Ammon's horn (tissue), 1 donor: ENCODE data around the gene ADIG.
A peak's percentile ranks its signal among the peaks of the same experiment; 100 is the strongest.
"Not testable (repeated sequence)": the region's sequence is repeated elsewhere in the genome, so short reads cannot be mapped to it uniquely, and the experiment has no call there.

Experiments
- DNase-seq: peaks from one replicate; pipeline ENCODE4 v3.0.0-alpha.2; 2016; ENCODE audit warnings: low spot score

ADIG gene

DNA sequence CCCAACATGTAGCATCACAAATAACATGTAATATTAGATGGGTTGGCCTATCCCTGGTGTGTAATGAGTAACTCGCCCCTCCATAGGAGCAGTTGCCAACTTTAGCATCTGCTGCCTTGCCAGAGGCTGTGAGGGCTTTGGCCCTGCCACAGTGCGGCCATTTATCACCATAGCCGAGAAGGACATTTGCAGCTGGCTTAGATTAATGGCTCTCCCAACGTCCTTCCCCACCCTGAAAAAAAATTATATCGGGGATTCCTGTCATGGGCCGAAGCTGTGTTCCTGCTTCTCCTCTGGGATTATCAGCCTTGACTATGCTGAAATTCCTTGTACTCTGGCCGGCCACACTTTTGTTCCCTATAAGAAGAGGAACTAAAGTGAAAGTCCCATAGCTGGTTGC lies 7.6 kb upstream of the ADIG start:
- peak; percentile 33 for DNase-seq

DNA sequence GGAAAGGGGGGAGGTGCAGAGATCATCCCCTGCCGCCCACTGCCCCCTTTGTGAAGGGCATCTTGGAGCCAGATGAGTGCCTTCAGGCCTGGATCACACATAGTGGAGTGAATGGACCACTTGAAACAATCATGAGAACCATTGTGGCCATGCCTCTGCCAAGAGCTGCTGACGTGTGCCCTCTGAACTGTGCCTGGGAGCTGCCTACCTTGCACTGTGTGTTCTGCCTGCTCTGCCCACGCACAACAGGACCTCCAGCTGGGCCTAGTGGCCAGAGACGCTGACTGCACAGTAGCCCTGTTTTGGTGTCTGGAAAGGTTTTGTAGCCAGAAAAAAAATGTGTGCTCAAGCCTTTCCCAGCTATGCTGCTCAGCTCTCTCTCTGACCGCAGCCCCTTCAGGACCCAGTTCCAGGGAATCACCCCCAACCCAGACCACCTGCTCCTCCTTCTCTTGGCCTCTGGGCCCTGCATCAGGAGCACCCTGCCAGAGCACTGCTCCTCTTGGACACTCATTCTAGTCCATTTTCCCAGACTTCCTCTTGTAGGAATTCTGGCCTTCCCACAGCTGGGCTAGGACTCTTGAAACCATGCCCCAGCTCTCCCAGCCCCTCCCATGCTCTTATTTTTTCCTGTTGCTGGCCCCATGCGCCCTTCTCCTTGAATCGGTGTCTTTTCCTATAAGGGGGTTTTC lies 1.6 kb upstream of the ADIG start:
- no peak for DNase-seq

DNA sequence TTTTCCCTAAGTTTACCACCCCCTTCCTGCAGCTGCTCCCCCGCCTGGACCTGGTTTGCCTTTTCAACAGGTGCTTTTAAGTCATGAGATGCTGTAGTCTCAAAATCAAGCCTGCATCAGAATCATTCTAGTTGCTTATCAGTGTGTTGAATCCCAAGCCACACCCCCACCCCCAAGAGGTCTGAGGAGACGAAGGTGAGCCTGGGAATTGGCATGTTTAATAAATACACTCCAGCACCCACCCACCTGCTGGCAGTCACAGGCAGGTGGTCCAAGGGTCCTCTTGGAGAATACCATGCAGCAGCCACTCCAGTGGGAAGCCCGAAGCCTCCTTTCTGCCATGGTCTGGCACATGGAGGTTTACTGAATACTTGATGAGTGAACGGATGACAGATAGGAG lies 1.1 kb upstream of the ADIG start:
- DNase-seq, result no peak

DNA sequence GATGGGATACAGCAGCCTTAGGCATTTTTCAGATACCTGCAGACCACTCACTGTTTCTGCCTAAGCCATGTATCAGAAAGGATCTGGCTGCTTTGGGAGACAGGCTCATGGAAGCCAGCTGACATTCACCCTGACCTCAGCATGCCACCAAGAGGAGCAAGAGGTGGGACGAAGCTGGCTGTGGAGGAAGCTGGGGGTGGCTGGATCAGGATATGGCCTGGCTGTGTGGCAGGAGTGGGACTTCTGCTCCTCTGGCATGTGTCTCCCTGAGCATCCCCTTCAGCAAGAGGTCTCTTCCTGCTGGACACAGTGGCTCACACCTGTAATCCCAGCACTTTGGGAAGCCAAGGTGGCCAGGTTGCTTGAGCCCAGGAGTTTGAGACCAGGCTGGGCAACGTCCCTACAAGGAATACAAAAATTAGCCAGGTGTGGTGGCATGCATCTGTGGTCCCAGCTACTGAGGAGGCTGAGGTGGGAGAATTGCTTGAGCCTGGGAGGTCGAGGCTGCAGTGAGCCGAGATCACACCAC lies 897 bp downstream of the ADIG start:
- DNase-seq, result no peak

DNA sequence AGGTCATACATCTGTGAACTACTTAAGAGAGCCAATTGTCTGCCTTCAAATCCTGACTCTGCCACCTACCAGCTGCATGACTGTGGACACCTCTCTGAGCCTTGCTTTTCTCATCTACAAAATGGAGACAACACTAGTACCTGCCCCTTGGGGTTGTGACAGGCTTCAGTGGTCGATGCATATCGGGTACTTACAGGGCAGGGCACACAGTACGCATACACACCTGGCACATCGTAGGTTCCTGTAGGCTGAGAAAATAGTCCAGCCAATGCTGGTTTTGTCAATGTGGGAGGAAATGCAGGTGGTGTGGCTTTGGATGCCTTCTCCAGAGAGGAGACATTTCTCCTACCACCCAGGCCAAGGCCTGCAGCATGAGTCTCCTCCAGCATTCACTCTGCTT lies 2.3 kb downstream of the ADIG start:
- DNase-seq, result no peak

DNA sequence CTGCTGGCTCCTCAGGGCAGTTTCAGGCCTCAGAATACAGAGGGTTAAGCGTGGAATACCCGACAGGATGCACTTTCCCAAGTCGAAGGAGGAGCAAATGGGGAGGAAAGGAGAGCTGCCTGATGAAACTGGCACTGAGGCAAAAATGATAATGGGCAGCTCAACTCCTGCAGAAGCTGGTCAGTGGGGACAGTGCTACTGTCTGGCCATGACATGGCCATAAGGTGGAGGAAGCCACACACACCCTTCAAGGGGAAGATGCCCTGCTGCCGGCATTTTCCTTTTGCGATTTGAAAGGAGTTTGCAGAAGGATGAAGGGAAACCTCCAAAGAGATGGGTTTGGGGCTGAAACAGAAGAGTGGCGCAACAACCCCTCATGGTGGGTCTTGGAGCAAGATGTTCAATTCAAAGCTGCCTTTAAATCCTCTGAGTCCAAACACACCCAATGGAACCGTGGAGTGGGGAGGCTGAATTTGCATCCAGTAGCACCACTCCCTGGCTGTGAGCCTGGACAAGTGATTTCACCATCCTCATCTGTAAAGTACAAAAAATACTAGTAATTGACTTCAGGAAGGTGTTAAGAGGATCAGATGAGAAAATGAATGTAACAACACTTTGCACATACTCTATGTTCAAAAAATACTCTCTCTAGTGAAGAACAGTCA lies 3.2 kb downstream of the ADIG start:
- DNase-seq, result no peak

DNA sequence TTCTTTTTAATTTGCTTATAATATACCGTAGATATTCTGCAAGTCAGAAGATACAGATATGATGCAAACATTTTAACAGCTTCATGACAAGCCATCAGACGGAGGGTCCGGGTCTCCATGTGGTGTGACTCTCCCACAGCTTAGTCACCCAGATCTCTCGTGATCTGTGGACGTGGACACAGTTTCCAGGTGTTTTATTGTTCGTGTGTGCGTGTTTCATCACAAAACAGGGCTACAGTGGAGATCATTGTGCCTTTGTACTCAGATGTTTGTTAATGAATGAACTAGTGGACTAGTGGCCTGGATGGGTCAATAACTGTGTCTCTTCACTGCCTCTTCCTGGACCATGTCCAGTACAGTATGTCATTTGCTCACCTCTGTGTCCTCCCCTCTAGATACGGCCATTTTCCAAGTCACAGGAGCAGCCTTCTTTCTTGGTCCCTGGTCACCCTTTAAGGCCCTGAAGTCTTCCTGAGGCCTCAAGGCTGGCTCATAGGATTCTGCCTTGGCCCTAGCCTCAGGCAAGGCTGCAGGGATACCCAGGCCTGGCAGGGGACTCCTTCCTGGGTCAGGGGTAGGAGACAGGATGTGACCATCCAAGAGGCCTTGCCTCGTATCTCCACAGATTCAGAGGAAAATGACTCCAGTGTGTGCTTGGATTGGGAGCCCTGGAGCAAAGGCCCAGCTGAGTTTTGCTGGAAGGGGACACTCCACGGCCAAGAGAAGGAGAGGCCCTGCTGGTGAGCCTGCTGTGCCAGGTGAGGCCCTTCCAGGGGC lies 4.6 kb downstream of the ADIG start:
- DNase-seq, result no peak

DNA sequence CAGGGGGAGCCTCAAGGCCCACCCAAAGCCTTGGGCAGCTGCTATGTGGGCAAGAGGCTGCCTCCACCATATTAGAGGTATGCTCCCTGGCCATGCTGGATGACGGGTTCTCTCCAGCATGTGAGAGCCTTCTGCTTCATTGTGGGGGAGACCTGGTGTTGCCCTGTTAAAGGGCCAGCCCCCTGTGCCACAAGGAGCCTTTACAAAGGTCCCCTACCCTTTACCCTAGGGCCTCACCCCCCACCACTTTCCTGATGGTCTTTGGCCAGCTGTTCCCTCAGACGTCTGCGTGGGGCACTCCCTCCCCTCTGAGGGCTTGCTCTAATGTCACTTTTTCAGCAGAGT lies 5.2 kb downstream of the ADIG start:
- no peak for DNase-seq

DNA sequence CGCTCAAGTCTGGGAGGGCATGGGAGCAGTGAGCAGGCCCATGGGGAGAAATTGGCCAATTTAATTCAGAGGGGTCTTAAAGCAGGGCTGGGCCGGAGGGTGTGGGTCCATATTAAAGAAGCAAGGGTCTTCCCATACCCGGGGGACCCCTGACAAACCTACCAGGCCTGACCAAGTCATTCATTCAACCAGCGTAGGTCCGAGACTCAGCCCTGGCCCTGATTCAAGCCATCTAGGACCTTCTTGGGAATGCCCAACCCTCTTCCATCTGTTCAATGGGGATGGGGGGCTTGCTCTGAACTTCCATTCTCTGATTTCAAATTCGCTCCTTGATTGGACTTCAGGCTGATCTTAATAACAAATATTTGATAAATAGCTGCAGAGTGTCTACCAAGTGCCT lies 7.3 kb downstream of the ADIG start:
- no peak for DNase-seq

DNA sequence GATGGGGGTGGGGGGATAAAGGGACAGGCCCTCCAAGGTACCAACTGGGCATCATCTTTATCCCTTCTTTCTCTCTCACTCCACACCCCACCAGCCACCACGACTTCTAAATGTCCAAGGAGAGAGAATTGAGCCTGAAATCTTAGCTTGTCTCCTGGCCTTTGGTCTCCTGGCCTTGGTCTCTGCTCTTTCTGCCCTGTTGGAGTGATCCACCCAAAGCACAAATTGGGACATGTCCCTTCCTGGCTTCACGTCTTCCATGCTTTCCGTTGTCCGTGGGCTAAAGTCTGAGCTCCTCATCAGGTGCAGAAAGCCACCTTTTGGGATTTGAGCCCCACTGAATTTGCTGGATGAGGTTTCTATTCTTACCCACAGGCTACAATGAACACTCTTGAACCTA lies 8.4 kb downstream of the ADIG start:
- no peak for DNase-seq

DNA sequence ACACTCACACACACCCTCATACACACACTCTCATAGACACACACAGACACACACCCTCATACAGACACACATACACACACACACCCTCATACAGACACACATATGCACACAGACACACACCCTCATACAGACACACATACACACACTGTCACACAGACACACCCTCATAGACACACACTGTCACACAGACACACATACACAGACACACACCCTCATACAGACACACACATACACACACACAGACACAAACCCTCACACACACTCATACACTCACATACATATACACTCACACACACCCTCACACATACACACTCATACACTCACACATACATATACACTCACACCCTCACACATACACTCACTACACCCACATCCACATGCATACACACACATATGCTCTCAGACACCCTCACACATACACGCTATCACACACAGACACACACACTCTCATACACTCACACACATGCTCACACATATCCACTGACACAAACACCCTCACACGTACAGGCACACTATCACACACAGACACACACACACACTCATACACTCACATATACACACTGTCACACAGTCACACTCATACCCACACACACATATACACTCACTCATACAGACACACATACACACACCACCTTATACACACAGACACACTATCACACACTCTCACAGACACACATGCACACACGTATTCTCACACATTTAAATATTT lies 9.1 kb downstream of the ADIG start:
- DNase-seq, result no peak

DNA sequence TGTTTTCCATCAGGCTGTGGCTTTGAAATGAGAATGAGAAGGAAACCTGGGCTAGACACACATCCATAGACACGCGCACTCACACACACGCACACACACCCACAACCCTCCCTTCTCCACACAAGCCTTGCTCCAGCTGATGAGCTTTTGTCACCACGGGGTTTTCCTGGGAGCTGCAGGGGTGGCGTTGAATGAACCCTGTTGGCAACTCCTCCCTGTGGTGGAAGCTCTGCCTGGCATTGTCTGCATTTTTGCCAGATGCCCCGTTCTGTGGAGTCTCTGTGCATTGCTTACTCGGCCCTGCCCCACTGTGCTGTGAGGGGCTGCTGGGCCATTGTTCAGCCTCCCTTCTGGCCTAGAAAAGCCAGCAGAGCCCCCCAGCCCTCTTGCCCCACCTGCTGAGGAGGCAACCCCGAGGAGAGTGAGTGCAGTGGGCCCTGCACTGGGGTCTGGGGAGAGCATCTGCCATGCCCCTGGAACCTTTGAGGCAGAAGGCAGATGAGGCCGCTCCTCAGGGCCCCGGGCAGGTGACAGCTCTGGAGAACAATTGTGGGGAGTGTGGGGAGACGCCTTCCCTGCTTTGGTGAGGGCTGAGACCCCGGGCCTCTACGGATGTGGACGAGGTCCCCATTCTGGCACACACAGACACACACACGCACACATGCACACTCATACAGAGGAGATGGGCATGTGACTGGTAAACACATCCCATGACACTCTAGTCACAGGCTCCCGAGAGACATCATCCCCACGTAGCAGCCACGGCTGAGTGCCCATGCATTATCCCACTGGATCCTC lies 9.9 kb downstream of the ADIG start:
- DNase-seq, result no peak

DNA sequence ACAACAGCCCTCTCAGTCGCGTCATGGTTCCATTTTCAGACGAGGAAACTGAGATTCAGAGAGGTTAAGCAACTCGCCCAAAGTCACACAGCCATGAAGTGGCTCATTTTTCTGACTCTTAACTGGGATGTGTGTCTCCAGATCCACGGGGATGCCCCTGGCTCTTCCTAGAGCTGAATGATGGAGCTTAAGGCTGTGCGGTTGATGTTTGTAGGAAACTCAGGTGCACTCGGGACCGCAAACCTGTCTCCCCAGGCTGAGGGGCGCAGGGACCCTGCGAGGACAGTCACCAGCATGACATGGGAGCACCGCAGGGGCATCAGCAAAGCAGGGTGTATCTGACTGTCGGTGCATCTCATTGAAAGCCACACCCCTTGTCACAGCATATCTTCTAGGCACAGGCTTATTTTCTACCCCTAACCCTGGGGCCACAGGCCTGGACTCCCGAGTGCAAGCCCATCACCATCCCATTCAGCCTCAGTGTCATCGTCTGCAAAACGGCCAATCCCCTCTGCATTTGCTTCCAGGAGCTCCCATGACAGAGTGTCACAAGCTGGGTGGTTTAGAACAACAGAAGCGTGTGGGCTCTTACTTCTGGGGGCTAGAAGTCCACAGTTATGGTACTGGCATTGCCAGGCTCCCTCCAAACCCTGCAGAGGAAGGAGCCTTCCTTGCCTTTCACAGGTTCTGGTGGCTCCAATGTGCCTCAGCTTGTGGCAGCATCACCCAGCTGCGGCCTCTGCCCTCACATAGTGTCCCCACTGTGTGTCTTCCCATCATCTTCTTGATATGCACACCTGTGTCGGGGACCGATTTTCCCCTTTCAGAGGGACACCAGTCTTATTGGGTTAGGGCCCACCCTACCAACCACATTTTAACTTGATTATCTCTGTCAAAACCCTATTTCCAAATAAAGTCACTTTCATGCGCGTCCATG lies 10.7 kb downstream of the ADIG start:
- no peak for DNase-seq

DNA sequence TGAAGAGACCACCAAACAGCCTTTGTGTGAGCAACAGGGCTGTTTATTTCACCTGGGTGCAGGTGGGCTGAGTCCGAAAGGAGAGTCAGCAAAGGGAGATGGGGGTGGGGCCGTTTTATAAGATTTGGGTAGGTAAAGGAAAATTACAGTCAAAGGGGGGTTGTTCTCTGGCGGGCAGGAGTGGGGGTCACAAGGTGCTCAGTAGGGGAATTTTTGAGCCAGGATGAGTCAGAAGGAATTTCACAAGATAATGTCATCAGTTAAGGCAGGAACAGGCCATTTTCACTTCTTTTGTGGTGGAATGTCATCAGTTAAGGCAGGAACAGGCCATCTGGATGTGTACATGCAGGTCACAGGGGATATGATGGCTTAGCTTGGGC lies 11.4 kb downstream of the ADIG start:
- DNase-seq, result not testable (repeated sequence)

DNA sequence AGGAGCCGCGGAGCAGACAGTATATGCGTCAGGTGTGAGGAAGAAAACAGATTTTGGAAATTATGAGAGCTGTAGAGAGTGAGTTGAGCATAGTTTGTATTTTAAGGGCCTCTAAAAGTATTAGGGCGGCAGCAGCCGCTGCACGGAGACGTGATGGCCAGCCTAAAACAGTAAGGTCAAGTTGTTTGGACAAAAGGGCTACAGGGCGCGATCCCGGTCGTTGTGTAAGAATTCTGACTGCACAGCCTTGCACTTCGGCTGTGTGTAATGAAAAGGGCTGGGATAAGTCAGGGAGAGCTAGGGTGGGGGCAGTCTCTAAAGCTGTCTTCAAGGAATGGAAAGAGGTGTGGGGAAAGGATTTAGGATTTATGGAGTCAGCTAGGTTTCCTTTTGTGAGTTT lies 13.3 kb downstream of the ADIG start:
- DNase-seq, result not testable (repeated sequence)

DNA sequence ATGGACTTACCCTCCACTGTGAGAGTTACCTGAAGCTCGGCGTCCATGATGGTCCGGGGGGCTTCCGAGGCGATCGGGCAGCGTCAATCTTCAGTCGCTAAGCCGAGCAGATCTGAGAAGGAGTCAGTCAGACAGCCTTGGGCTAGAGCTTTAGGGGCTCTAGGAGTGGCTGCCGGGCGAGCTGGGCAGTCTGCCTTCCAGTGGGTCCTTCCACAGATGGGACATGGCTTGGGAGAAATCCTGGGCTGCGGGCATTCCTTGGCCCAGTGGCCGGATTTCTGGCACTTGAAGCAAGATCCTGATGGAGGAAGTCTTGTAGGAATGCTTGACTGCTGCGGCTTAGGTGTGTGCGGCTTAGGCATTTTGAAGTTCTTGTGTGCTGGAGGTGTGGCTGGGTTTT lies 14.9 kb downstream of the ADIG start:
- not testable (repeated sequence) for DNase-seq

DNA sequence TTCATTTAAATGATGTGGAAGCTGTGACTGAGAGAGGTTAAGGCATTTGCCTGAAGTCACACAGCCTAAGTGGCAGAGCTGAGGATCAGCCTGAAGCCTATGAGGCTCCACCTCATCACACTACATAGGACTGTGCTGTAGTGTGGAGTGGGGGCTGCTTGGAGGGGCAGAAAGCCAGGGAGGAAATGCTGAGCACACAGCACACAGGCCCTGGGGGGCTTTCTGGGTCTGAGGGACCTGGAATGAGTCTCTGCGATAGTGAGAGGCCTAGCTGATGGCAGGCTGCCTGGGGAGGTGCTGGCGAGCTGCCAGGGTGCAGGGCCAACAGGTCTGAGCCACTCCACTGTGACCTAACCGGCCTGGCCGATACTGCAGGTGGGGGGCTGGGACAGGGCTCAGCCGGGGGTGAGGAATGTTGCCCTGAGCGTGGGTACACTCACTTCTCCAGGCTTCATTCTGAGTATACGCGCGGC lies 18.4 kb downstream of the ADIG start:
- DNase-seq, result no peak

DNA sequence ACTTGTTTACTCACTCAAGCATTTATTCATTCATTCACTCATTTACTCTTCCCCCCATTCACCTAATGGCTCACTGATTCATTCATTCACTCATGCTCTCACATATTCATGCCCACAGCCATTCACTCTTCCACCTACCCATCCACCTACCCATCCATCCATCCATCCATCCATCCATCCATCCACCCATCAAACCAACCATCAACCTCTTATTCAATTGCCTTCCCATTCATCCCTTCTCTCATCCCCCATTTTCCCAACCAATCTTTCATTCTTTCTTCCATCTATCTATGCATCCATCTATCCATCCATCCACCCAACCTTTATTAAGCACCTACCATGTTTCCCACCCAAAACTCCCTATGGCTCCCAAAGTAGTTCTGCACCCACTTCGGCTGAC lies 19.1 kb downstream of the ADIG start:
- no peak for DNase-seq

DNA sequence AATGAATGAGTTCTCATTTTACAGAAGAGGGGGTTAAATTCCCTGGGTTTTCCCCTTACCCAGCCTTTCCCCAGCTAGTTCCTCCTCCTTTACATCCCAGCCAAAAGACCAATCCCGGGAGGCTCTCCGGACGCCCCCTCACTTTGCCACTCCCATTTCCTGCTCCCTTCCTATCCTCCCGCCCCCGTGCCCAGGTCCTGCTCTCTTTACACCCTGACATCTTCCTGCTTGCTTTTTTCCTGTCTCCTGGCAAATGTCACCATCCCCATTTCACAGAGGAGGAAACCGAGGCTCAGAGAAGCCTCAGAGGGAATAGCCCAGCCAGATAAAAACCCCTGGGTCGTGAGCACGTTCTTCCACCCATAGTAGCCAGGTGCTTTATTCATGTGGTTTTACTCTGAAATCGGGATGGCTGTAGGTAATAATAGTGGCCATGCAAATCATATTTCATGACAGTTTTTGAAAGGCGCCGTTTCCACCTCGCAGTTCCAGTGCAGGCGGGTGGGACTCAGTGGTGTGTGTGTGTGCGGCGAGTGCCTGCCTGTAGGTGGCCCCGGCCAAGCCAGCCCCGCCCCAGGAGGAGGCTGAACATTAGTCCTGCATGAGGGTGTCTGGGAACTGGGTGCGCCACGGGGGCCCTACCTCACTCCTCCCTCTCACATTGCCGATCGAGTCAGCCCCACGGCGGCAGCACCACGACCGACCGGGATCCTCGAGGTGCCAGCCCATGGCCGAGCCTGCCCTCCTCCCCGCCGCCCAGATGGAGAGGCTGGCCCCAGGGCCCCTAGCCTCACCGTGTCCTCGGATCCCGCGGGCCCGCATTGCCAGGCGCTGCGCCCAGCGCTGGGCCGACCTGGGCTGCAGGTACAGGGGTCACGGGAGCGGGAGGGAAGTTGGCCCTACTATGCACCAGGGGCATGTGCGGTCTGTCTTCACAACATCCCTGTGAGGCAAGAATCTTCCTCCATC lies 20.5 kb downstream of the ADIG start, which contains the start of gene ARHGAP40:
TSS of gene ARHGAP40 (plus strand) at position 594 of the 969 bp plus-strand sequence.
- DNase-seq, result no peak
